K562 treated with DMSO at 1 percent for 4 hours (cell line): ENCODE data around the gene CFAP52. TPM values are rescaled to one million over a fixed set of nuclear protein-coding genes. Genes with fewer than 3 reads are reported as not detected.

ENCODE experiments used
- total RNA-seq: library from RNA; unstranded; fragments of 300-600 nt; gene quantifications from 2 replicates; pipeline ENCODE4 v1.2.3, GENCODE V29; 2022; ENCODE audit not compliant: insufficient read depth

Gene CFAP52
- not detected in 2 replicates for total RNA-seq

GRCh38 chr17:9576521-9577372, at the start of gene CFAP52:
Gene CFAP52, plus strand, starts transcription at chr17:9576642. Its CDS starts 54 bp downstream, at chr17:9576696.

GRCh38 chr17:9575381-9576101, 901 bp upstream of the CFAP52 start, which contains the start of gene STX8:
Gene STX8, minus strand, starts transcription at chr17:9575820. Its CDS starts 12 bp downstream, at chr17:9575808.

GRCh38 chr17:9644910-9645751, 68.7 kb downstream of the CFAP52 start, which contains the start of gene USP43:
Gene USP43, plus strand, starts transcription at chr17:9645517. Its CDS starts 116 bp downstream, at chr17:9645633.

Other genes with a start within 250 kb of the CFAP52 start
- gene STX8, start 822 bp upstream of the CFAP52 start, total RNA-seq: 8.0 and 25.7 TPM in 2 replicates
- gene USP43, start 68.9 kb downstream of the CFAP52 start, total RNA-seq: not detected in 2 replicates
- gene DHRS7C, start 214.9 kb downstream of the CFAP52 start, total RNA-seq: not detected in 2 replicates
- not detected in 2 replicates for gene GSG1L2, start 245.4 kb downstream of the CFAP52 start, total RNA-seq
- gene GLP2R, start 249.3 kb downstream of the CFAP52 start, total RNA-seq: not detected in 2 replicates